ENCODE data around the gene RELT. TPM values are rescaled to one million over a fixed set of nuclear protein-coding genes. Genes with fewer than 3 reads are reported as not detected.

Gene RELT
- total and polyA plus RNA-seq, 9 donors: 0.38 to 4.7 (median 2.0) TPM

DNA sequence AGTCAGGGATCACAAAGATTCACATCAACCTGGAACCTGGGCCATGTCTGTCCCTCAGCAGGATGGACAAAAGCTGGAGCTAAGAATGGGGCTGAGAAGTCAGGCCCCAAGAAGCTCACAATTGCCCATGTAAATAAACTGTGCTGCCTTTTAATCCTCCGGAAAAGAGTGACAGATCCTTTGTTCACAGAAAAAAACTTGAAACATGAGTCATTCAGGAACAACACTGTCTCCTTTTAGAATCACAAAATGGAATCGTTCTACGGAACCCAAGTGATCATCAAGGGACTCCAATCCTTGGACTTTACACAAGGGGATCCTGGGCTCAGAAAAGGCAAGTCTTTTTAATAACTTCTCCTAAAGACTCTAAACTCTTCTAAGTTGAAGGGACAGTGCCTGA lies 36.1 kb downstream of the RELT start:
- WGBS, 3 donors: 81 to 89% (median 84%) methylated on average over 3 of the region's 3 CpGs
- intact Hi-C loops (cut with DNase I): no loop called here

DNA sequence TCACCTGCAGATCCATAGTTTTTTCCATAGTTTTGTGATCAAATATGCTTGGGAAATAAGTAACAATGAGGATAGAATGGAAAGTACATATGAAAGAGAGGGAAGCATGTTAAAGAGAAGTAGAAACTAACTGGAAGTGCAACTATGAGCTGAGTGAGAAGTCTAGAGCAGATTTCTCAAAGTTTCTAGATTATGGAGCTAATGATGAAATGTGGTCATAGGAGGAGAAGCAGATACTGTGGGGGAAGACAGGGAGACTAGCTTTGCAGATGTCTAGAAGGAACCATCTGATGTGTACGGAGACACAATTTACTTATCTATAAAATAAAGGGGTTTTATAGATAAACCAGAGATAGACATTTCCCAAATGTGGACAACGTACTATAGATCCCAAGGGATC lies 37.1 kb downstream of the RELT start:
- Histone ChIP-seq H3K4me1 (ENCODE audit: insufficient read depth) (peaks cover 8% of the 10 kb centered on the region), H3K4me3 (no peak overlapping the region), H3K36me3 (no peaks in the 10 kb centered on the region), H3K27me3 (no peaks in the 10 kb centered on the region), H3K27ac (no peak overlapping the region), H3K9me3 (no peaks in the 10 kb centered on the region)
- WGBS, 3 donors: 89 to 93% (median 89%) methylated on average over 2 of the region's 2 CpGs
- intact Hi-C loops (cut with DNase I): no loop called here
- DNase-seq: no peak
- TF ChIP-seq EP300 (IDR thresholded peaks at IDR 0.05): no peak
- no peak for TF ChIP-seq POLR2A (IDR thresholded peaks at IDR 0.05)
- TF ChIP-seq CTCF (IDR thresholded peaks at IDR 0.05): no peak

More for the DNA sequence above, 36.1 kb downstream of the RELT start:
- no peak for DNase-seq
- no peaks in the 10 kb centered on the region for H3K27me3 ChIP-seq
- H3K4me1 ChIP-seq (ENCODE audit: insufficient read depth): peaks cover 8% of the 10 kb centered on the region
- no peaks in the 10 kb centered on the region for H3K9me3 ChIP-seq
- no peak overlapping the region for H3K4me3 ChIP-seq
- no peak overlapping the region for H3K27ac ChIP-seq
- no peaks in the 10 kb centered on the region for H3K36me3 ChIP-seq
- no peak for TF ChIP-seq EP300 (IDR thresholded peaks at IDR 0.05)
- no peak for TF ChIP-seq POLR2A (IDR thresholded peaks at IDR 0.05)
- TF ChIP-seq CTCF (IDR thresholded peaks at IDR 0.05): no peak

- Histone ChIP-seq H3K36me3 (no peaks in the 10 kb centered on the region), H3K4me3 (no peak overlapping the region), H3K27me3 (no peaks in the 10 kb centered on the region), H3K9me3 (no peaks in the 10 kb centered on the region), H3K4me1 (ENCODE audit: insufficient read depth) (peaks cover 8% of the 10 kb centered on the region), H3K27ac (peak overlapping the region in 1 of 2 donors; percentile 26)
- peak in 2 of 5 donors; percentile 37 to 46 for DNase-seq
- TF ChIP-seq POLR2A (IDR thresholded peaks at IDR 0.05): no peak
- TF ChIP-seq EP300 (IDR thresholded peaks at IDR 0.05): no peak
- TF ChIP-seq CTCF (IDR thresholded peaks at IDR 0.05): no peak
- intact Hi-C loops (cut with DNase I): no loop called here
- 4 to 6% (median 5%) methylated on average over 1 of the region's 1 CpG for WGBS, 3 donors
These were observed 38.9 kb downstream of the RELT start for GRCh38 chr11:73414977-73415651.

DNA sequence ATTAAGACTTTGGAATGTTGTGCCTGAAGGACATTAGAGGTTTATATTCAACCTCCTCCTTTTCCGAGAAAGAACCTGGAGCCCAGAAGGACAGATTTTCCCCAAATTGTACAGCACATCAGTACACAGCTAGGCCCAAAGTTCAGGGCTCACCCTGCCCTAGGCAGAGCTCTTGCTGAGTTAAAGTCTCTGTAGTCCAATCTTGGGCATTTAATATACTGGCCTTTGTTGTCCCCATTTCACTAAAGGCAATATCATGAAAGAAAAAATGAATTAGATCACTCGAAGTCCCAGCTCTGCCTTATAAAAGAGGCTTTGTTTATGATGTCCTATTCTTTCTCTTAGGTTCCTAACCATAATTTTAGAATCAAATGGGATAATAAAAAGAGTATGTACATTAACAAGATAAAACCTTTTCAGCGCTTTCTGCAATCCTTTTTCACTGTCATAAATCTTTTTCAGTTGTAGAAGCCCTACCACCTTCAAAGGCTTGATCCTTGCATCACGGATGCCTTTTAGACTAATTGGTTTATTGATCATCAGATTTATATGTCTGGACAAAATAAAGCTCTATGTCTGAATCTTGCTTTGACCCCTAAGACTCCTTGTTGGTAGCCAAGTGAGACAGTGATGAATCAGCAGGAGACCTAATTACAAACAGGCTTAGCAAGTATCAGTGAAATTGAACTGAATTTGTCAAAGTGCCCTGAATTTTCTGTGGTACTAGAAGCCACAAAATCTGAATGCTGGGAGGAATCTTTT lies 39.8 kb downstream of the RELT start:
- no peaks in the 10 kb centered on the region for H3K36me3 ChIP-seq
- no peaks in the 10 kb centered on the region for H3K9me3 ChIP-seq
- intact Hi-C loops (cut with DNase I): no loop called here
- DNase-seq: no peak
- H3K4me1 ChIP-seq (ENCODE audit: insufficient read depth): peaks cover 8% of the 10 kb centered on the region
- no peaks in the 10 kb centered on the region for H3K27me3 ChIP-seq
- H3K4me3 ChIP-seq: no peak overlapping the region
- no peak for TF ChIP-seq EP300 (IDR thresholded peaks at IDR 0.05)
- TF ChIP-seq CTCF (IDR thresholded peaks at IDR 0.05): no peak
- TF ChIP-seq POLR2A (IDR thresholded peaks at IDR 0.05): no peak
- H3K27ac ChIP-seq: peak overlapping the region in 1 of 2 donors; percentile 26
- WGBS, 3 donors: 63 to 68% (median 64%) methylated on average over 4 of the region's 4 CpGs

Data from ovary (tissue), 9 donors.